Measurements from ENCODE around the gene PSMC3.

Gene PSMC3

DNA sequence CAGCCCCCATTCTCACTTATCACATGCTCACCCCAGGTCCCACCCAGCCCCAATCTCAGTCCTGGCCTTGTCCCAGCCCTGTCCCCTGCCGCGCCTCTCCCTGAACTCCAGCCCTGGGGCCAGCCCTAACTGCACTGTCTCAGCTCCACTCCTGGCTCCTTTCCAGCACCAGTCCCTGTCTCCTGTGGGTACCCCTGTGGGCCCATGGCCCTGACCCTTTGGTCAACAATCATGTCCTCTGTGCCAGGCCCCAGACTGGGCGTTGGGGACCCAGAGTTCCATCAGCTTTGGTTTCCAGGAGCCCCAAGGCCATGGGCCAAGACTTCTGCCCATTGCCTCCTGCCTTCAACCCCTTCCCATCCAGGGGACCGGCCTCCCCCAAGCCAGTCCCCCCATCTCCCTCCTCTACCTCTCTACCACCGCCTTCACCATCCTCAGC is 48.6 kb downstream of the PSMC3 start:
- ChIA-PET CTCF (interaction anchor here (1.2 to 1.9 kb wide), 5 partner anchors 14 to 141 kb away, joined by 3 to 6 read pairs (median 4); no protein-coding TSS in a partner anchor), POLR2A (no interaction called here)
- TF ChIP-seq, protein P1, sequence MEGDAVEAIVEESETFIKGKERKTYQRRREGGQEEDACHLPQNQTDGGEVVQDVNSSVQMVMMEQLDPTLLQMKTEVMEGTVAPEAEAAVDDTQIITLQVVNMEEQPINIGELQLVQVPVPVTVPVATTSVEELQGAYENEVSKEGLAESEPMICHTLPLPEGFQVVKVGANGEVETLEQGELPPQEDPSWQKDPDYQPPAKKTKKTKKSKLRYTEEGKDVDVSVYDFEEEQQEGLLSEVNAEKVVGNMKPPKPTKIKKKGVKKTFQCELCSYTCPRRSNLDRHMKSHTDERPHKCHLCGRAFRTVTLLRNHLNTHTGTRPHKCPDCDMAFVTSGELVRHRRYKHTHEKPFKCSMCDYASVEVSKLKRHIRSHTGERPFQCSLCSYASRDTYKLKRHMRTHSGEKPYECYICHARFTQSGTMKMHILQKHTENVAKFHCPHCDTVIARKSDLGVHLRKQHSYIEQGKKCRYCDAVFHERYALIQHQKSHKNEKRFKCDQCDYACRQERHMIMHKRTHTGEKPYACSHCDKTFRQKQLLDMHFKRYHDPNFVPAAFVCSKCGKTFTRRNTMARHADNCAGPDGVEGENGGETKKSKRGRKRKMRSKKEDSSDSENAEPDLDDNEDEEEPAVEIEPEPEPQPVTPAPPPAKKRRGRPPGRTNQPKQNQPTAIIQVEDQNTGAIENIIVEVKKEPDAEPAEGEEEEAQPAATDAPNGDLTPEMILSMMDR (IDR thresholded peaks at IDR 0.05; ENCODE audit: control extremely low read depth, extremely low read depth, low read depth, missing control alignments), result no peak
- no peak for DNase-seq (ENCODE audit: extremely low spot score)

DNA sequence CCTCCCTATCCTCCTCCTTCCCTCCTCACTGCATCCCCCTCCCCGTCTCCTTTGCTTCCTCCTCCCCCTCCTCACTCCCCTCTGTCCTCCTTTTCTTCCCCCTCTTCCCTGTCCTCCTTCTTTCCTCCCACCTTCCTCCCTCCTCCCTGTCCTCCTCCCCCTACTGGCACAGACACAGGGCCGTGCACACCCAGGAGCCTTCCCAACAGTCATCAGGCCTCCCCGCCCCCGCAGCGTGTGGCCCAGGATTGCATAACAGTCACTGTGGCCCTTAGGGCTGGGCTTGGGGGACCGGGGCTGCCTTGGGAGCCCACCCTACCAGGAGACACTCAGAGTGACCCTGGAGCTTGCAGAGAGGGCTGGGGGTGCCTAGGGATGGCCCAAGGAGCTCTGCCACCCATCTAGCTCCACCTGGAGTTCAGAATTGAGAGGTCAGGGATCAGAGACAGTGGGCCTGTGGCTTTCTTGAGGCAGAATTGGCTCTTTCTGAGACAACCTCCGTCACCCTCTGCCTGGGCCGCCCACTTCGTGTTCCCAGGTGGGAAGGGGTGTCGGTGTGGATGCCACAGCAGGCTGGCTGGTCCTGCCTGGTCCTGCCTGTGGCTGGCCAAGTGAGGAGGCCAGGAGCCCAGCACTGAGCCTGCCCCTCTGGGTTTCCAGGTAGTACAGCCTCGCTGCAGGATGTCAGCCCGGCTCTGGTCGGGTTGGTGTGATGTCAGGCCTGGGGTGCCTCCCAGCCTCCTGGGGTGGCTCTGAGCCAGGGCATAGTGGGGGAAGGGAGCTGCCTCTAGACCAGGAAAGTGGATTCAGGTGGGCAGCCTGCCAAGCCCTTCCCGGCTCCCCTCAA is 49.5 kb downstream of the PSMC3 start:
- peak; percentile 68 for DNase-seq (ENCODE audit: extremely low spot score)
- ChIA-PET CTCF (interaction anchor here (0.8 to 1.9 kb wide), 6 partner anchors 13 to 142 kb away, joined by 3 to 6 read pairs (median 4); no protein-coding TSS in a partner anchor), POLR2A (no interaction called here)
- TF ChIP-seq, protein P1 (IDR thresholded peaks at IDR 0.05; ENCODE audit: control extremely low read depth, extremely low read depth, low read depth, missing control alignments), result no peak

DNA sequence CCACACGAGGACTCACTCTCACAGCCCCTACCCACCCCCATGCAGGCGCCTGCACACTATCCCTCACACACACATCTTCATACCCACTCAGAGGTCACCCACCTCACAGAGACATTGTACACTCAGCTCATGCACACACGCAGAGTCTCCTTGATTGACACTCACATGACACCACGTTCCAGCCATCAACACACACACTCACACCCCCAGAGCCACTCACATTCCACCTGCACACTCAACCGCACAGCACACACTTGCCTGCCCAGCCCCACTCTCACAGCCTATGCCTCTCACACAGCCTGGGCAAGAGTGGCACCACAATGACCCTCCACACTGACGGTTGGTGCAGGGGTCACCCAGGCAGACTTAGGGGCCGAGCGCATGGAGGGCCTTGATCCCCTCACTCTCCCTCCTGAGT is 50.1 kb downstream of the PSMC3 start:
- CTCF ChIA-PET, result interaction anchor here (0.8 to 1.9 kb wide), 4 partner anchors 12 to 27 kb away, joined by 3 to 6 read pairs (median 4); no protein-coding TSS in a partner anchor
- POLR2A ChIA-PET, result no interaction called here
- TF ChIP-seq, protein P1 (IDR thresholded peaks at IDR 0.05; ENCODE audit: control extremely low read depth, extremely low read depth, low read depth, missing control alignments), result no peak
- no peak for DNase-seq (ENCODE audit: extremely low spot score)

GRCh38 chr11:47375546-47376085 is 50.6 kb downstream of the PSMC3 start:
- POLR2A ChIA-PET, result no interaction called here
- DNase-seq (ENCODE audit: extremely low spot score), result no peak
- CTCF ChIA-PET, result interaction anchor here (5.4 kb wide), 1 partner anchor 35 kb away, joined by 92 read pairs; the partner anchor contains the start of gene SLC39A13
- TF ChIP-seq, protein P1 (IDR thresholded peaks at IDR 0.05; ENCODE audit: control extremely low read depth, extremely low read depth, low read depth, missing control alignments), result no peak

DNA sequence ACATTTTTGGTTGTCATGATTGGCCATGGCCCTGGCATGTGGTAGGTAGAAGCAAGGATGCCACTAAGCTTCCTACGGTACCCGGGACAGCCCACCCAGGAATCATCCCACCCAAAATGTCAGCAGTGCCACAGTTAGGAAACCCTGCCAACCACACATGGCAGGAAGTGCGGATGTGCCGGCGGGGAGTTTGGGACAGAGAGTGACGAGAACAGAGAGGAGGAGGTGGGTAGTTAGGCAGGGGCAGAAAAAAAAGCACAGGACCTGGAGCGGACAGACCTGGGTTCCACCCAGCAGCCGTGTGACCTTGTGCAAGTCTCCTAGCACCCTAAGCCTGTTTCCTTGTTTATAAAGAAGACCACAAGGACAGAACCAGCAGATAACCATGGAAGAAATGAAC is 51.2 kb downstream of the PSMC3 start:
- CTCF ChIA-PET, result interaction anchor here (0.8 to 5.4 kb wide), 17 partner anchors 8 to 434 kb away, joined by 3 to 92 read pairs (median 5); partner anchors contain the start of genes PSMC3 and SLC39A13
- POLR2A ChIA-PET, result no interaction called here
- TF ChIP-seq, protein P1 (IDR thresholded peaks at IDR 0.05; ENCODE audit: control extremely low read depth, extremely low read depth, low read depth, missing control alignments), result no peak
- DNase-seq (ENCODE audit: extremely low spot score), result no peak

DNA sequence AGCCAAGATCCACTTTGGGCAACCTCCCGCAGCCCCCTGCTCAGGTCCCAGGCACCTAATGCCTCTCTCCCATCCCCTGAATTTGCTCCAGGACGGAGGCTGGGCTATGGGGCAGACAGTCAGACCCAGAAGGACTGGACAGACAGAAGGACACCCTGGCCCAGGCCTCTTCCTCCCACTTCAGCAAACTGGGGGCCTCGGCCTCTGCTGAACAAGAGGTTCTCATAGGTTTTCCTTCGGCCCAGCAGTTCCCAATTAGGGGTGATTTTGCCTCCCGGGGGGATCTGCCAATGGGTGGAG is 51.6 kb downstream of the PSMC3 start:
- TF ChIP-seq, protein P1 (IDR thresholded peaks at IDR 0.05; ENCODE audit: control extremely low read depth, extremely low read depth, low read depth, missing control alignments), result no peak
- no peak for DNase-seq (ENCODE audit: extremely low spot score)
- ChIA-PET CTCF (interaction anchor here (0.7 to 5.4 kb wide), 35 partner anchors 8 to 725 kb away, joined by 3 to 92 read pairs (median 4); partner anchors contain the start of genes MYBPC3, PSMC3 and SLC39A13), POLR2A (no interaction called here)
